GM15510 (cell line): ENCODE results near the gene TGFB3.

Experiments used
- POLR2A ChIP-seq: IDR thresholded peaks from 3 replicates; pipeline ENCODE4 v1.6.1; 2011; ENCODE audit warnings: borderline replicate concordance; ENCODE audit not compliant: insufficient read length; ENCODE audit errors: extremely low read depth

The TGFB3 gene

DNA sequence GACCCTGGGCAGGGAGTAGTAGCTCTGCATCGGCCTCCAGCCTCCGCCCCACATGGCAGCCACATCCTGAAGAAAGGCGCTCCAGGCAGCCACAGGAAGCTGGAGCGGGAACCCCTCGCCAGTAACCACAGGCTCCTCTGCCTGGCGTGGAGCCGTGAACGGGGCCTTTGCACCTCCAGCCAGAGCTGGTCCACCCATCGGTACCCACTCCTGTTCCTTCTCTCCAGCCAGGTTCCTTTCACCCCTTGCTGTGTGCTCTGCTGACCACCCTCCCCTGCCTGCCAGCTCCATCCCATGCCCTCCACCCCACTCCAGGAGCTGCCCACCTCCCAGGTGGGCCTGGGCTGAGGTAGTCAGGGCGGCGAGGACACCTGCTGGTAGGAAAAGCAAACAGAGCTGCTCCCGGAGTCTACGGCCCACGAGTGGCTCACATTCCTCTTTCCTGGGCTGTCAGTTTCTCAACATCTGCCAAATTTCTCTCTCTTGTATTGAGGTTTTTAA is 2.7 kb downstream of the TGFB3 start:
- TF ChIP-seq POLR2A = no peak

DNA sequence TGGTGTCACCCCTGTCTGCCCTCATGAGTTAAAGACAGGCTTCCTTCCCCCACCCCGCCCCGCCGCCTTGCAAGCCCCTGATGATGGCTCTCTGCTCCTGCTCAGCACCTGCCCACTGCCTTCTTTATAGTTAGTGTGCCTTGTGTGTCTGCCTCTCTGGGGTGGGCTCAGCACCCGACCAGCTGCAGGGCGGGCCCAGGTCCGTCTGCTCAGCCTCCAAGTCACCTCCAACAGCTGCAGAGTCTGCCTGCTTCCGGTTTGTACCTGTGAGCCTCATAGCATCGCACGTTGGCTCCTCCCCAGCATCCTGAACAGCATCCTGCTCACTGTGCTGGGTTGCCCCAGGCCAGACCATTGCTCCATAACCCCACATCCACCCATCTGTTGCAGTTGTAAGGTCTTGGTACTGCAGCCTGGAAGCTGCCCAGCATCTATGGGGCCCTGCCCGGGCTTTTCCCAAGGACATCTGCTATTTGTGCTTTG is 3.5 kb downstream of the TGFB3 start:
- no peak for TF ChIP-seq POLR2A

DNA sequence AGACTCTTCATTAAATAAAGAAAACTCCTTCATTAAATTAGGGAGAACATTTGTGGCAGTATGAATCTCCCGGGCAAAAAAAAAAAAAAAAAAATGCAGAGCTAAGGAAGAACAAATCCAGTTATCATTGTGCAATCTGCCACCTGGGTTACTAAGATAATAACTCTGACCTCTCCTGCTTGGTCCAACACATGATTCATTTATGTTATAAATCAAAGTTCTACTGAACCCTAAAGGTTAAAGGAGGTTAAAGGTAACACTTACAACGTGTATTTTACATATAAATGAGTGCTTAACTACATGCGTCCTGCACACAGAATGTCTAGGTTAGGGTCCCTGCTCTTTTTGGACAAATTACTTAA is 4.2 kb downstream of the TGFB3 start:
- no peak for TF ChIP-seq POLR2A

DNA sequence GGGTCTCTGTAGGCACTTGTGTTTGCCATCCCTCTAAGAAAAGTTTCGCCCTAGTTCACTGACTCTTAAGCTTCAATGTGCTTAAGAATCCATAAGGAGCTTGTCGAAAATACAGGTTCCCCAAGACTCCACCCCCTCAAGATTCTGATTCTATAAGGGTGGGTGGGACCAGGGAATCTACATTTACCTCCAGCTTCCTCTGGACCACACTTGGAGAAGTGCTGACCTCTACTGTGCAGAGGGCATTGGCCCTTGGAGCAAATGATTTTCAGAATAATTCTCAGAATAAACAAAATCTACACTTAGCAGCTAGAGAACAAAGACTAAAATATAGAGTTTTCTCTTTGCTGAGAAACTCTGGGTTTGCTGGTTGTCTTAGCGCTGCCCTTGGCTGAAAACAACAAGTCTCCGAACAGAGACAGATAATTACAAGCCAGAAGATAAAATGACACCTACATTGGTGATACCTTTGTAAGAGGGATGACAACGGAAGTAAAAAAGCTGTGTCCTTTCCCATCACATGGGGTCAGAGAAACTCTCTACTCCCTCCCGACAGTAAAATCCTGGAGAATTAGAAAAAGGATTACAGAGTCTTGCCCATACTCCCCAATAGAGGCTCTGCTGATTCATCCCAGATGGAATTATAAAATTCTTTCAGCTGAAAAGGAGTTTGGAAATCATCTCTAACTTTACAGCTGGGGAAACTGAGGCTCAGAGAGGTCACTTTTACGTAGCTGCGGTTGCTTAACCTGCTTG is 4.8 kb downstream of the TGFB3 start:
- TF ChIP-seq POLR2A = no peak

DNA sequence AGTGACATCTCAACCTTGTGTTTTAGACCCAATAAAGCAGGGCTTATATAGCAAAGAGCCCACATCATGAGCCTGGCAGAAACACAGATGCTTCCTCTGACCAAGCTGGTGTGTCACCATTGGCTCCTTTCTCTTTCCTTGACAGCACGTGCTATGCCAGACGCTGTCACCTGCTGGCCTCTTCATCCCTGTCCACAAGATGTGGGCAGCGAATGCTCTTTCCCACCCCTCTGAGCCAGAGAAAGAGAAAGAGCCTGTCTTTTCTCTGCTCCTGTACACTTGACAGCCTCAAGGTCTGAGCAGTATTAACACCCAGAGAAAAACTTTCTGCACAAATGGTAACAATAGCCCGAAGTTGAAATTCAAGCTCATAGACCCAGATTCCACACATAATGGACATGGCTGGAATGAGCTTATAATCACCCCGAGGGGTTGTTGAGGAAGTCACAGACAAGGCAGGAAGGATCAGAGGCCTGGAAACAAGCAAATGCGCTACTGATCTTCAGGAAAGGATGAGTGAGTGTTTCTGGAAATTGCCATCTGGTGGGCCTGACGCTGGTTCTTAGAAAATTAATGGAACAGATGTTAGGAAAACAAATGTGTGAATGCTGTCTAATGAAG is 8.9 kb downstream of the TGFB3 start:
- TF ChIP-seq POLR2A = no peak

DNA sequence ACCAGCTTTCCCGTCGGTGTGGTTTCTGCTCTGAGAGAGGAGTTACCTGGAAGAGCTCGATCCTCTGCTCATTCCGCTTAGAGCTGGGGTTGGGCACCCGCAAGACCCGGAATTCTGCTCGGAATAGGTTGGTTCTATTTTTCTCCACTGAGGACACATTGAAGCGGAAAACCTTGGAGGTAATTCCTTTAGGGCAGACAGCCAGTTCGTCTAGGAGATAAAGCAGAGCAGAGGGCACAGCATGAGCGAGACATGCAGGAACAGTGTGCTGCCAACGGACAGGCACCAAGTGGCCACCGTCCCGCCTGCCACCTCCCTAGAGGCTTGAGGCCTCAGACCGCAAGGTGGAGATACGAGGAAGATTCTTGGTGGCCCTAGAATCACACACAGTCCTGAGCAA is 10.3 kb downstream of the TGFB3 start:
- TF ChIP-seq POLR2A = no peak

DNA sequence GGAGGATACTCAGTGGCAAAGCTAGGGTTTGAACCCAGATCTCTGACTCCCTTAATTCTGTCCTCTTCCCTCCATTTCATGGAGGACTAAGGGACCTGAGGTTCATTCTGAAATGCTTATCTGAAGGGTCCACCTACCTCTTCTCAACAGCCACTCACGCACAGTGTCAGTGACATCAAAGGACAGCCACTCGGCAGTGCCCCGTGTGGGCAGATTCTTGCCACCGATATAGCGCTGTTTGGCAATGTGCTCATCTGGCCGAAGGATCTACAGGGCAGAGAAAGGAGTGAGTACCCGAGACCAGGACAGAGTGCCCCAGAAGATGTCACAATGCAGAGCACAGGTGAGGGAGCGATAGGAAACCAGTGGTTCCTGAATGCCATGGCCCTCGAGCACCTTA is 10.8 kb downstream of the TGFB3 start:
- TF ChIP-seq POLR2A = no peak

DNA sequence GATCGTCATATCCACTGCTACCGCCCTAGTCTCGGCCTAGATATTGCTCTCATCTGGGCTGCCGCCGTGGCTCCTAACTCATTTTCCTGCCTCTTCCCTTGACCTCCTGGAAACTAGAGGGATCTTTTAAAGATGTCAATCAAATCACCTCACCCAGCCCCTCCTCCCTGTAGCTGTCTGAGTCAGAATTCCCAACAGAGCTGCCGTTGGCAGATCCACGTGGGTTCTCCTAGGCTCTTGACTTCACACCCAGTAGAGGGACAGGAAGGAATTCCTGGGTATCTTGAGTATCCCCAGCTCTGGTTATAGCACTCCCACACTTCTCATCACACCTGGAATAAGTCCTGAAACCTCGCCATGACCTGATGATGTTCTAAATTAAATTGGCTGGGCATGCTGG is 11.9 kb downstream of the TGFB3 start:
- no peak for TF ChIP-seq POLR2A

DNA sequence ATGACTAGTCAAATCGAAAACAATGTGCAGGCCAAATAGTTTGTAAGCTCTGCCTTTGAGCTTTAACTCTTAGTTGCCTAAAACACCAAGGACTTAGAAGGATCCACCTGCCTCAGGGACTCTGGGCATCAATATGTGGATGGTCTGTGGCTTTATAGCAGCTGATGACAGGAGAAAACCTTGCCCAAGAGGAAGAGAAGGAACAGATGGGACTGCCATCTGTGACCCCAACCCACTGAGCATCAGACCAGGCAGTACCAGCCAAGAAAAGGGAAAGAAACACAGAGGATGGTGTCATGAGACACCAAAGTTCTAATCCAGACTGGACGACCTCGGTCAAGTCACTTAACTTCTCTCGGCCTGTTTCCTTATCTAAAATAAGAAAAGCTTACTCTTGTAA is 12.7 kb downstream of the TGFB3 start:
- no peak for TF ChIP-seq POLR2A

DNA sequence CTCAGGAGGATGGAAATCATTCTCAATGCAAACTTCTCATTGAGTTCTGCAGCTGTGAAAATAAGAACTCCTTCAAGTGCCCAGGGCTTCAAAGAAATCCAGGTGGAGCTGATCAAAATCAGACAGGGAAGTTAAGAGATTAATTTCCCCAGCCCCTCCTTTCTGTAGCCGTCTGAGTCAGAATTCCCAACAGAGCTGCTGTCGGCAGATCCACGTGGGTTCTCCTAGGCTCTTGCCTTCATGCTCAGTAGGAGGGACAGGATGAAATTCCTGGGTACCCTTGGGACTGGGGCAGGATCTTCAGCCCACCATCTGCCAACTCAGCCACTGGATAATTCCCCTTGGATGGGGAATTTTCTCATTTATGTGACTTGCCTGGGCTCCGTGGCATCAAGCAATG is 13.3 kb downstream of the TGFB3 start:
- TF ChIP-seq POLR2A = no peak

DNA sequence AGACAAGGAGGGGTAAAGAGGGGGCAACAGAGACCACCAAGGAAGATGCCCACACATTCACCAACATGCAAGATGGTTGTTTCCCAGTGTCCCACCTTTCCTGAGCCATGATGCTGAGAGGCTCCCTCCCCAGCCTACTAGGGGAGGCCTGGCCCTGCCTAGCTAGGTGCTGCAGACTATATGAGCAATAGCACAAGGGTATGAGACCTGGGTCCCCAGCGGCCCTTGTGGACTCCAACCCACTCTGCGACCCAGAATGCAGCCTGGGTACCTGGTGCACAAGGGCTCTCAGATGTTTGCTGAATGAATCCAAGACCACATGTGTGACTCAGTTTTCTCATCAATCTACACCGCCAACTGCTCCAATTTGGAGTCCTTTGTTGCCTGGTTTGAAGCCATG is 13.9 kb downstream of the TGFB3 start:
- no peak for TF ChIP-seq POLR2A

DNA sequence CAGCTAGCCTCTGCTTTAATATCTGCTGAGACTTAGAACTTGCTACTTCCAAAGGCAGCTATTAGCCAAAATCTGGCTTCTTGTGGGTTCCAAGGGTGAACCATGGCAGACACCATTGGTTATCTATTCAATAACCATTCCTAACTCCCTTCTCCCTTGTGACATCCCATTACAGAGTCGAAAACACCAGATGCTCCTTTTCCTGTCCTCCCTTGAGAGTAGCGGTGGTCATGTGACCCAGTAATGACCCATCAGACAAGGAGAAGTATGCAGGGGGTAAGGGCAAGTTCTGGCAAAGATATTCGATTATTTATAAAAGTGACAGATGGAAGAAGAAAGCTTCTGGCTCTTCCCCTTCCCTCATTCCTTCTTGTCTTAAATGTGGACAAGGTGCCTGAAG is 20.1 kb downstream of the TGFB3 start:
- TF ChIP-seq POLR2A = no peak

DNA sequence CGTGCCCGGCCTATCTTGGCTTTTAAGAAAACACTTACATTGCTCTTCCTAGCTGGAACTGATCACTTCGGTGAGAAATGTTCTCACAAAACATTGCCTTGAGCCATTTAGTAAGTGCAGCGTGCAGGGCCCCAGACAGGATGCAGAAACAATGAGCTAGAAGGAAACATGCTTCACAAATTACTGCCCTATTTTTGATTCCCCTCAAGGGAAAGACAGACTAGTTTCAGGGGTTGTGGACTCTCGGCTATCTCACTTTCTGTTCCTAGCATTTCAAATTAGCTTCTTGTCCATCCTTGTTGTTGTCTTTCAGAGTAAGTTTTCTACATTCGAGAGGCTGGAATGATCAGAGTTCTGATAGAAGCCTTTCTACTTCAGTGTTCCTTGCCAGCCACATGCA is 21.6 kb downstream of the TGFB3 start:
- TF ChIP-seq POLR2A = no peak

DNA sequence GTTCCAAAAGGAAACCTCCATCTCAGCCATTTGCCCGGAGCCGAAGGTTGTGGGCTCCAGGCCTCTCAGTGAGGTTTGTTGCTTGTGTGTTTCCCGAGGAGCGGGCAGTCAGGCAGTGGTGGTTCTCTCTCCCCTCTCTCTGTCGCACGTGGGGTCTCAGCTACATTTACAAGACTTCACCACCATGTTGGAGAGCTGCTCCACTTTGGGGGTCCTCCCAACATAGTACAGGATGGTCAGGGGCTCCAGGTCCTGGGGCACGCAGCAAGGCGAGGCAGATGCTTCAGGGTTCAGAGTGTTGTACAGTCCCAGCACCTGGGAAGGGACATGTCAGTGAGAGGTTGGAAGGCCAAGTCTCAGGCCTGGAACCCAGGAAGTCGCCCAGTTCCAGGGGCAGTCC is 22.8 kb downstream of the TGFB3 start:
- TF ChIP-seq POLR2A = no peak

DNA sequence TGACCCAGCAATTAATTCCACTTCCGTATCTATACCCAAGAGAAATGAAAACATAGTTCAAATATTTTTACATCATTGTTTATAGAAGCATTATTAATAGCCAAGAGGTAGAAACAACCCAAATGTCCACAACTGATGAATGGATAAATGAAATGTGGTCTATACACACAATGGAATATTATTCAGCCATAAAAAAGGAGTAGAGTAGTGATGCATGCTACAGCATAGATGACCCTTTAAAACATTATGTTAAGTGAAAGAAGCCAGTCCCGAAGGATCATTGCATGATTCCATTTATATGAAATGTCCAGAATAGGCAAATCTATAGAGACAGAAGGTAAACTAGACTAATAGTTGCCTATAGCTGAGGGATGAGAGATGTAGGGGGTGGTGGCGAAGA is 29.3 kb downstream of the TGFB3 start:
- no peak for TF ChIP-seq POLR2A

DNA sequence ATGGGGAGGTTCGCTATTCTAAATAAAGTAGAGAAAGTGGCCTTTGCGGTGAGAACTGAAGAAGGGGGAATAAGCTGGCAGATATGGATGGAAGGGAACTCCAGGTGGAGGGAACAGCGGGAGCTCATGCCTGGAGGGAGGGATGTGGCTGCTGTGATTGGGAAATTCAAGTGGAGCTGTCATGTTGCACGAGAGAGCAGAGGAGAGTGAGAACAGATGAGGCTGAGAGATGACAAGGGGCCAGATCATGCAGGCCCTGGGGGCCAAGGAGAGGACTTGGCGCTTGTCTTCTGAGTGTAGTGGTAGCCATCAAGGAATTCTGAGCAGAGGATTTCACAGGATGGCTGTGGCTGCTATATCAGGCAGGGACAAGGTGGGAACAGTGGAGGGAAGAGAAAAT is 35.0 kb downstream of the TGFB3 start:
- no peak for TF ChIP-seq POLR2A
